ENCODE measurements around the gene SNX32.
"Not testable (repeated sequence)": the region's sequence is repeated elsewhere in the genome, so short reads cannot be mapped to it uniquely, and the experiment has no call there.

Gene SNX32

DNA sequence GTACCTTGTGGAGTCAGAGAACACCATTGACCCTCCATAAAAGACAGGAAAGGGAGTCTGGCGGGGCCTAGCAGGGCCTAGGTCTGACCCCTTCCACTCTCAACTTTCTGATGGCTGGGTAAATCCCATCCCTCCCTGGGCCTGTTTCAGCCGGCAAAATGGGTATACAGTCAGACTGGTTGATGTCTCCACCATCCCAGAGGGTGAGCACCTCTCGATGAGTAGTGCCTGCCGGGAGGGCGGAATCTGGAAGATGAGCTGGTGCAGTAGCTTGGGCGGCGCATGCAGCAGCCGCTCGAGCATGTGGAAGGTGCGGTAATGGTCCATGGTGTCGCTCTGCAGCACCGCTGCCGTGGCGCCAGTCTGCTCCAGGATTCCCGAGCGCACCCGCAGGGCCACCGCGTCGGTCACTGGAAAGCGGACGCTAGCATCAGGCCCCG lies 54.0 kb downstream of the SNX32 start:
- DNase-seq: no peak

DNA sequence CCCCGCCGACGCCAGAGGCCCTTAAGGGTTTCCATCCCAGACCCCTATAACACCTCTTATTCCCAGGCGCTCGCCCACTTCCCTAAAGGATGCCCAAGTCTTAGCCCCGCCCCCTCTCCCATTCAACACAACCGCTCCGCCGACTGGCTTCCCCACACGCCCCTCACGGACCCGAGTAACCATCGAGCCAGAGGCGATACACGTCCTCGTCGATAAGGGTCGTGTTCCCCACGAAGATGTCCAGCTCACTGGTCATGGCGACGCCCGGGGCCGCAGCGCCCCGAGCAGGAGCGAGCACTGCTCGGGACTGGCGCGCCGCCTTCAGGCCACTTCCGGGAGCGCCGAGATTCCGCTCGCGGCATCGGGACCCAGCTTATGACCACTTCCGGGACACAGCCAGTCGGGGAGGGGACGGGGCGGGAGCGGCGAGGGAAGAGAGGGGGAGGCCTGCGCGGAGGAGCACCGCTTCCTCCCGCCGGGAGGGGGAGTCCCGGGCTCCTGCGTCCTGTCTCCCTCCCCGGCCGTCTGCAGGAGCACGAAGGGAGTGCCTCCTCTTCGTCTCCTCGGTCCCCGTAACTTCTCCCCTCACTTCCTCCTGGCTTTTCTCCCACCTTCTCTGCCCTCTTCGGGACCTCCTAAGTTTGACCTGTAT lies 54.5 kb downstream of the SNX32 start, which contains the start of gene FIBP:
TSS of gene FIBP (minus strand) at position 309 of the 652 bp plus-strand sequence. CDS start at position 256, 53 bp downstream.
- DNase-seq: peak; percentile 94

DNA sequence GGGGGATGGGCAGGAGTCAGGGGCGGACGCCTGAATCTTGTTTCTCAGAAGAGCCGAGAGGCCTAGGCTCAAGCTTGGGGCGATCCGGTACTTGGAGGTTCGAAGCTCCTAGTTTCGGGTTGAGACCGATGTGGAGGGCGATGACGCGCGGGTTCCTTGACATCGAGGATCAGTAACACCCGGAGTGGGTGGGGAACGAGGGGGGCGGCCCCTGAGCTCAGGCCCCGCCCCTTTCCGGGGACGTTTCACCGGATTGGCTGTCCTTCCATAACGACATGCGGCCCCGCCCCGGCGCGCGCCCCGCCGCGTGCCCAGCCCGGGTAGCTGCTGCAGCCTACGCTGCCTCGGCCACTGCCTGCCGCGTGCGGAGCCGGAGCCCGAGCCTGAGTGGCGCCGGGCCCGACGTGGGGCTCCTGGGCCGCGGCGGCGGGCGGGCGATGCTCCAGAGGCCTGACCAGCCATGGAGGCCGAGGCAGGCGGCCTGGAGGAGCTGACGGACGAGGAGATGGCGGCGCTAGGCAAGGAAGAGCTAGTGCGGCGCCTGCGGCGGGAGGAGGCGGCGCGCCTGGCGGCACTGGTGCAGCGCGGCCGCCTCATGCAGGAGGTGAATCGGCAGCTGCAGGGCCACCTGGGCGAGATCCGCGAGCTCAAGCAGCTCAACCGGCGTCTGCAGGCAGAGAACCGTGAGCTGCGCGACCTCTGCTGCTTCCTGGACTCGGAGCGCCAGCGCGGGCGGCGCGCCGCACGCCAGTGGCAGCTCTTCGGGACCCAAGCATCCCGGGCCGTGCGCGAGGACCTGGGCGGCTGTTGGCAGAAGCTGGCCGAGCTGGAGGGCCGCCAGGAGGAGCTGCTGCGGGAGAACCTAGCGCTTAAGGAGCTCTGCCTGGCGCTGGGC lies 56.8 kb downstream of the SNX32 start, which contains the start of gene CCDC85B:
TSS of gene CCDC85B (plus strand) at position 350 of the 895 bp plus-strand sequence. CDS start at position 461, 111 bp downstream.
- peak; percentile 91 for DNase-seq

DNA sequence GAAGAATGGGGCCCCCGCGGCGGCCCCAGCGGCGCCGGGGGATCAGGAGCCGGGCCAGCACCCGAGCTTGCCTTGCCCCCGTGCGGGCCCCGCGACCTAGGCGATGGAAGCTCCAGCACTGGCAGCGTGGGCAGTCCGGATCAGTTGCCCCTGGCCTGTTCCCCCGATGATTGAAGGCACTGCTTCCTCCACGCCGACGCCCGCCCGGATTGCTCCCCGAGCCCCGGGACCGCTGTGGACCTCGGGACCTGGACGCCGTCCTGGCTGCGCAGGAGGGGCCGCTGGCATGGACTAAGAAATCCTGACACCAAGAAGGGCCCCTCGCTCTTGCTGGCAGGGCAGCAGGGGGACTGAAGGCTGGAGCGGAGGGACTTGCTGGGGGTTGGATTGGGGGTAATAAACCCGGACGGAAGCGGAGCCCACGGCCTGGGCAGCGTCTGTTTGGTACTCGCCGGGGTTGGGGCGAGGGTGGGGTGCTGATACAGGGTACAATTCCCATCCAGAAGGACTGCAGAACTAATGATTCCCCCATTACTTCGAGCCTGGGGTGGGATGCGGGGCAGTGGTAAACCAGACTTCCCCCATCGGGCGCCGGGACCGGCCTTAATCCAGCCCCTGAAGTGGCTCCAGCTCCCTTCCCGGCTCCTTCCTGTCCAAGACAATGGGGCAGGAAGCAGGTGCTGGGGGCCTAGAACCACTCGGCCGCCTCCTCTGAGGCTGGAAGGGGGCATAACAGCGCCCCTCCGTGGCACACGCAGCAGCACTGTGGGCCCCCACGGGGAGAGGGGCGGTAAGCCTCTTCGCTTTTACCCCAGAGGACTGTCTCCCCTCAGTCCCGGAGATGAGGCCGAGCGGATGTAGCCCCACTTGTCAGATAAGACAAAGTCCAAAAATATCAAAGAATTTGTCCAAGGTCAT lies 57.7 kb downstream of the SNX32 start:
- DNase-seq: no peak

DNA sequence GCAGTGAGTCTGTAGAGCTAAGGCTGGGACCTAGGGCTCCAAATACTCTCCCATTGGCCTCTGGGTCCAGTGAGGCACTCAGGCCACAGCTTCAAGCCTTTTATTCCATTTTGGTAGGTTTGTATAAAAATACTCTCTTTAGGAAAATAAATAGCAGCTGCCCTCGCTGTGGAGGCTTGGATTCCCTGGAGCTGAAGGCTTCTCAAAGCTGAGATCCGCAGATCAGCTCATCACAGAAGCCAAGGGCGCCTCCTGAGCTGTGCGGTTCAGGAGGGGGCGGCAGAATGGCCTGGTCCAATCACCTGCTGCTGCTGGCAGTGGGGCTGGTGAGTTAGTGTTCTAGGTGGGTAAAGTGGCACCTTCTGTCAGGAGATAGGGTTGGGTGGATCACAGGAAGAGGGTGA lies 58.4 kb downstream of the SNX32 start:
- not testable (repeated sequence) for DNase-seq

DNA sequence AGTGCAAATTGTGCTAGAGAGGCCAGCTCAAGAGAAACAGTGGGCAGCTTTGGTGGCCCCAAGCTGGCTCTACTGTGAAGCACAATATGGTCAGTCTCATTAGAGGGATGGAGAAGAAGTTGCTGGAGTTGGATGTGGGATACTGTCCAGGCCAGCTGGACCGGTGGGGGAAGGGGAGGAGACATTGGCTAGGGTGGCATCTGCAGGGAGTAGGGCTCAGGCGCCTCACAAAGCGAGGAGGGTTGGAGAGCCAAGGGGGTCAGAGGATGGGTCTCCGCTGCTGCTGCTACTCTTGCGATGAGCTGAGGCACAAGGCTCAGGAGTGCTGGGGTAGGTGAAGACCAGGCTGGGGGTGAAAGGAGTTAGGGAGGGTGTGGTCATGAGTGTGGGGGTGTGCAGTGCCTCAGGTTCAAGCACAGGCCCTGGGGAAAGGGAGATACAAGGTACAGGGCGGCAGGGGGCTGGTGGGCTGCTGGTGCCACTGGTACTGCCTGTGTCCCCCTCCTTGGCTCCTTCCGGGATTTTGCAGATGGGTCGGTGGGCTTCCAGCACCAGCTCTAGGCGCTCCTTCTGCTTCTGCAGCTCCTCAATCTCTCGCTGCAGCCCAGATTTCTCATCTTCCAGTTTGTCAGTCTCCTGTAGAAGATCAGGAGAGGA lies 59.0 kb downstream of the SNX32 start:
- no peak for DNase-seq

DNA sequence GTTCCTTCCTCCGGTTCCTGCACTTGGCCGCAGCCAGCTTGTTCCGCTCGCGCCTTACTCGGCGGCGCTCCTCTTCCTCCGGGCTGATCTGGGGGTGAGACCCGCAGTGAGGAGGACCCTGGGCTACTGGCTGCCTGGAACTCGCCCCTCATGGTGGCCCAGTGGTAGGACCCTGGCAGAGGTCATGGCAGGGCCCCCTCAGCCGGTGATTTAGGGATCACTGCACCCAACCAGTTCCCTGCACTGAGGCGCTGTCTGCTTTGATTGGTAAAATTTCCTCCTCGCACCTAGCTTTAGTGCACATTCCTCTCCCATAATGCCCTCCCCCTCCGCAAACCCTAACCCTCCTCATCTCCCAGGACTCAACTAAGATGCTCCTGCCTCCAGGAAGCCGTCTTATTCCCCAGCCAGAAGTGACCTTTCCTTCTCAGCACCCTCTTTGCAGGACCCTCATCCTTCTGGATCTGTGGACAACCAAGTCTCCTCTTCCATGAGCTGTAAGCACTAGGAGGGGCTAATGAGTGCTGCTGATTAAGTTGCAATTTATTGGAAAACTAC lies 60.4 kb downstream of the SNX32 start:
- DNase-seq: no peak

DNA sequence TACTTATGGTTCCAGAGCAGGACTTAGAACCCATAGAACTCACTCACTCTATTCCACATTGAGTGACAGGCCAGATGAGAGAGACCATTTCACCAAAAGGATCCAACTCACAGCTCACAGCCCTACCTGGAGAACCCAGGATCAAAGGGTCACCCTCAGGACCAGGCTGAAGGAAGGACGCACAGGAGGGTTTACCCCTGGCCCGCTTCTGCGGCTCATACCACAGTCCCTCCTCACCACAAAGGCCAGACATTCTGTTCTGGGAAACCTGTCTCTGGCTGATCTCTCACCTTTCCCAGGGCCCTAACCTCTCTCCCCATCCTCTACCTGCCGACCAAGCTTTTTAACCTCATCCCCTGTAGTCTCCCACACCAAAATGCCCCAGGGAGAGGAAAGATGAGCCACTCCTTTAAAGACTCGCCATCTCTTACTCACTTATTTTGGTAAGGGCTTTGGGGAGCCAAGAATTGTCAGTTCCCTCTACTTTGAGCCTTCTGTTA lies 61.8 kb downstream of the SNX32 start:
- DNase-seq: no peak

DNA sequence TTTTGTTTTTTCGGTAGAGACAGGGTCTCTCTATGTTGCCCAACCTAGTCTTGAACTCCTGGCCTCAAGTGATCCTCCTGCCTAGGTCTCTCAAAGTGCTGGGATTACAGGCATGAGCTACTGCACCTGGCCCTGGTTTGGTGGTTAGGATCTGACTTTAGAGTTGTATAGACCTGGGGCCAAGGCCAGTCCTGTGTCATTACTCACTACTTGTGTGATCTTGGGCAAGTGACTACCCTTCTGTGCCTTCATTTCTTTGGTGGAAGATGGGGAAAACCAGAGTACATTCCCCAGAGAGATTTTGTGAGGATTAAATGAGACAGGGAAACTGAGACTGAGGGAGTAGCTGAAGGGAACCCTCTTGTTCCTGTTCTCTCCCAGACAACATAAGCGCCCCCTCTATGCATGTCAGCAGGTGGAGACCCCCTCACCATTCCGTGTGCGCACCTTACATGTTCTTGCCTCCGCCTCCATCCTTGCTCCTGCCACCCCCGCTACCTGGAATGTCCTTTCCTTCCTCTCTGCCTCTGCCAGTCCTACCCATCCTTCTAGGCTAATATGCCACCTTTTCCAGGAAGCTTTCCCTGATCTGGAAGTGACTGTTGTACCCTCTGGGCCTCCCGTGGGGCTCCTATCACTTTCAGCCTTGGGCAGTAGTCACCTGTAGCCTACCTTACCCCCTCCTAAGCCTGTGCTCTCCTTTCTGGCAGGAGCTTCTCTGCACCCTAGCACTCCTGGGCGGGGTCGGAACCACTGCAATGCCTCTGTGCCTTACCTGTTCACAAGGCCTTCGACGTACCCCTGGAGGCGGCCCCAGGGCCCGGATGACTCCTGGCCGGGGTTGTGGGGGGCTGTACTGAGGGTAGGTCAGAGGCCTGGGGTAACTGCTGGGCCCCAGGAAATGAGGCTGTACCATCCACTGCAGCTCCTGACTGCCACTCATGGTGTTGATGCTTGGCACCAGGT lies 62.6 kb downstream of the SNX32 start:
- DNase-seq: no peak

DNA sequence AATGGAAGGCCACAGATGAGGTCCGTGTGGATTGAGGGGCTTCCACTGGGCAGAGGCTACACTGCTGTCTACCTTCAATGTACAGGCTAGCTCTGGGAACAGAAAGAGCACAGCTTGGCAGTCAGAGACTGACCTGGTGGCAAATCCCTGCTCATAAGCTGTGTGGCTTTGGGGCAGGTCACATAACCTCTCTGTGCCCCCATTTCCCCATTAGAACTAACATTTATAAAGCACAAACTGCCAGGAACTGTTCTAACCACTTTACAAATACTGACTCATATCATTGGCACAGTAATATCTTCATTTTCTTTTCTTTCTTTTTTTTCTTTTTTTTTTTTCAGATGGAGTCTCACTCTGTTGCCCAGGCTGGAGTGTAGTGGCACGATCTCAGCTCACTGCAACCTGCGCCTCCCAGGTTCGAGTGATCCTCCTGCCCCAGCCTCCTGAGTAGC lies 63.3 kb downstream of the SNX32 start:
- no peak for DNase-seq

DNA sequence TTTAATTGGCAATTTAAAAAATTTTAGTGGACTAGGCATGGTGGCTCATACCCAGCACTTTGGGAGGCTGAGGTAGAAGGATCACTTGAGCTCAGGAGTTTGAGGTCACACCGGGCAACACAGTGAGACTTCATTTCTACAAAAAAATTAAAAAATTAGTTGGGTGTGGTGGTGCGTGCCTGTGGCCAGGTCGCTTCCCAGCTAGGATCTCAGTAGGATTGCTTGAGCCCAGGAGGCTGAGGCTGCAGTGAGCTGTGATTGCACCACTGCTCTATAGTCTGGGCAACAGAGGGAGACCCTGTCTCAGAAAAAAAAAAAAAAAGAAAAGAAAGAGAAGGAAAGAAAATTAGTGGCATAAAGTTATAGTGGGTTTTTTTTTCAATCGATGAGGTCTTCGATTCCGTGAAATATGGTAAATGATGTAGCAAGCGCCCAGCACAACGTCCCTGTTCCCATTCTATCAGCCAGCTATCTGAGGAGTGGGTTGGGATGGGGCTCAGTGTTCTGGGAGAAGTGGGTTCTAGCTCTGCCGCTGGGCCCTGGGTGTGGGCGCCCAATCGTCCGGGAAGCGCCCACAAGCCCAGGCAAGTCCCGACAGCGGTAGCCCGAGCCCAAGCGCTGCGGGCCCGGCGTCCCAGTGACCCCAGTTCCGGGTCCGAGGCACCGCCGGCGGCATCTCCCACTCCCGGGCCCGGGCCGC lies 65.0 kb downstream of the SNX32 start:
- DNase-seq: no peak

DNA sequence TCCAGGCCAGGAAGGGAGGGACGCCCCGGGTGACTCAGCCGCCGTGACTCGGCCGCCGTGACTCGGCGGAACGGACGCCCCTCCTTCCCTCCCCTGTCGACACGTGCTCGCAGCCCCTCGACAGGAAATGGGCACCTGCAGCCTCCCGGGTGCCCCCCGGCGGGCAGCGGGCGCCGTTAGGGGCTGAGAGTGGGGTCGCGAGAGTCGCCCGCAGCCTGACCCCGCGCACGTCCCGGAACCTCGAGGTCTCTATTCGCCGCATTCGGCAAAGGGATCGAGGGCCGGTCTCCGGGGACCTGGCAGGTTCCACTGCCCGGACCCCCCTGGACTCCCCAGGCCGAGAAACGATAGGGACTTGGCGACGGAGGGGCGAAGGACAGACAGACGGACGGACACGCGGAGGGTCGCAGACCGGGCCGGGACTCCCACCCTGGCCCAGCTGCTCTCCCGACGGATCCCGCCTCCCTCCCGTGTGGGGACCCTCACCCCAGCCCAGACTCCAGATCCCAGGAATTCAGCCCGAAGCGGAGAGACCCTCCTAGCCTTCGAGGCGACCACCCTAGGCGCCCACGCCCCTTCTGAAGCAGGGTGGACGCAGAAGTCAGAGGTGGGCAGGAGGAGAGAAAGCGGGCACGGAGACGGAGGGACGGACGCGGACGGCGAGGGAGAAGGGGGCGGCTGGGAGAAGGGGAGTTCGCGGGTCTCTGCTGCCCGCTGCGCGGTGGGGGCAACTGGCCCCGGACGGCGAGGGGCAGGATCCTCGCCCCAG lies 65.8 kb downstream of the SNX32 start:
- DNase-seq: no peak

DNA sequence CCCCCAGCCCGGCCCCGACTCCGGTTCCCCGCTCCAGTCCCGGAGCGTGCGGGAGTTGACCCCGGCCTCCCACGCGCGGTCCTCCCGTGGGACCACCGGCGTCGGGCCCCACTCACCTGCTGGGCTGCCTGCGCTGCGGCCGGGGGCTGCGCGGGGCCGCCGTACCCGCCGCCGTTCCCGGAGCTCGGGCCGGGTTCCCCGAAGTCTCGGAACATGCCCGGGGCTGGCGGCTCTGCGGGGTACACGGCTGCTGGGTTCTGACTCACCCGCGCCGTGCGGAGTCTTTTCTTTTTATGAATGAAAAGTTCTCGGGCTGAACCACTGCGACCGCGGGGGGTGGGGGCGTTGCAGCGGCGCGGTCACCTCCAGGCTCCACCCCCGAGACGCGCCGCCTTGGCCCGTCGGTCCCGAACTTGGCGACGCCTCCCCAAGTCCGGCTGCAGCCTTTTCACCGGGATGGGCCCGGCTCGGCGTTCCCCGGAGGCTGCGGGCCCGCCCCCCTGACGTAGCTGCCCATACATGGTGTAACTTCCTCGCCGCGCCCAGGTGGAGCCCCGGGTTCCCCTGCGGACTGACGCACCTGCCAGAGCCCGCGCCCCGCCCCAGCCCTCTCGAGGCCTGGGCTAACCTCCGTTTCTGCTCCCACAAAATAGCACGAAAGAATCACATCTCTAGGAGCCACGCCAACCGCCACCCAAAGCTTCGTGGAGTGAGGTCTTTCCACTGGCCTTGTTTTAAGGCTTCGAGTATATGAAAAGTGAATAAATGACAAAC lies 66.5 kb downstream of the SNX32 start, which contains the start of gene FOSL1:
TSS of gene FOSL1 (minus strand) at position 264 of the 774 bp plus-strand sequence. CDS start at position 215, 49 bp downstream.
- DNase-seq: peak; percentile 73

DNA sequence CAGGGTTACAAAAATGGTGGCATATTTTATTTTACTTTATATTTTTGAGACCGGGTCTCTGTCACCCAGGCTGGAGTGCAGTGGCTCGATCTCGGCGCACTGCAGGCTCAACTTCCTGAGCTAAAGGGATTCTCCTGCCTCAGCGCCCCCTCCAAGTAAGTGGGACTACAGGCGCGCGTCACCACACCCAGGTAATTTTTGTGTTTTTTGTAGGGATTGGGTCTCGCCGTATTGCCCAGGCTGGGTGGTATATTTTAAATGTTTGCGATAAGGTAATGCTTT lies 67.1 kb downstream of the SNX32 start:
- DNase-seq: no peak

DNA sequence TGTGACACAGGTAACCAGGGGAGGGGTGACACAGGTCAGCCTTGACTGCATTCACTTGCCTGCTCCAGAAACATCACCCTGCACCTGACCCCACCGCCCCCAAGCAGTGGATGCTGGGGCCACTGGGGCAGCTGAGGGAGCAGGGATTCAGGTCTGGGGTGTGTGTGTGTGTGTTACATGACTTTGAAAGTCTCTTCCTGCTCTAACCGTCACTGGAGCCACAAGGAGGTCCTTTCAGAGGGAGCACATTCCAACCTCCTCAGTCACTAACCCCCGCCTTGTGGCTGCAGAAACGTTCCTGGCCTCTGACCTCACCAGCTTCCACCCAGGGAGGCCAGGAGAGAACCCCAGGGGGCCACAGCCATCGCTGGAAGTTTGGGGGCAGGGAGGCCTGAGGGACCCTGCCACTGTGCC lies 69.3 kb downstream of the SNX32 start:
- DNase-seq: no peak
